T-helper 2 cell treated with Interferon-gamma antibody and Interleukin-4, amounts not matched to agents 100 ng/mL and 5 ng/mL, for 36 hours (primary cell): ENCODE data around the gene KIAA2012. TPM values are rescaled to one million over a fixed set of nuclear protein-coding genes. Genes with fewer than 3 reads are reported as not detected.

Source experiments
- intact Hi-C: fragments of 100-400 bp; cut with micrococcal nuclease; formaldehyde crosslinking; loops from one replicate; pipeline ENCODE4 v1.15.1; 2023
- total RNA-seq: library from RNA; stranded (reverse); gene quantifications from 2 replicates; pipeline ENCODE4 v1.2.3, GENCODE V29; 2022

Gene KIAA2012
- not detected in 2 replicates for total RNA-seq

DNA sequence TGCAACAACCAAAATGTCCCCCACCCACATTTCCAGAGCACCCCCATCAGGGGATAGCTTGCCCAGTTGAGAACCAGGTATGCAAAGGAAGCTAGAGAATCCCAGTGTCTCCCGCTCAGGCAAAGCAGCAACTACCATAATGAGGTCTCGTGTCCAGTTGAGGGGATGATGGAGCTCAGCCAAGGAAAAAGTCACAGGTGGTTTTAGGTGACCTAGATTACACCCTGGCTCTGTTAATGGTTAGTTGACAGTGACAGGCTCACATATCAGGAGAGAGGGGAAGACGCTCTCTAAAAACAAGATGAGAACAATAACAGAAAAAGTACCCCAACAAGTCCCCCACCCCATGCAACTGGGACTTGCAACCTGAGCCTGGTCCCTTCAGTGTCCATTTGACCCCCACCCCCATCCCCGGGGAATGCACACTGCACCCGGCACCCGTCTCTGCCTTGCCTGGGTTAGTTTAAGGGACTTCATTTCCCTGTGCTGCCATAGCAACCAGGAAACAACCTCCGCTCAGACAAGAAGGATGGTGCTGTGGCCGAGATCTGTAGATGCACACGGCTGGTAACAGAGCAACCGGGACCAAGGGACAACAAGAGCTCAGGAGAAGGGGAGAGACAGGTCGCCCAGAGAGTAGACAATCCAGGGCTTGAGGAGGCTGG is at the start of gene KIAA2012:
Gene KIAA2012 (plus strand): TSS at position 519 of the 665 bp plus-strand sequence. CDS start 373 bp downstream, outside the sequence.
- intact Hi-C loops: no loop called here

DNA sequence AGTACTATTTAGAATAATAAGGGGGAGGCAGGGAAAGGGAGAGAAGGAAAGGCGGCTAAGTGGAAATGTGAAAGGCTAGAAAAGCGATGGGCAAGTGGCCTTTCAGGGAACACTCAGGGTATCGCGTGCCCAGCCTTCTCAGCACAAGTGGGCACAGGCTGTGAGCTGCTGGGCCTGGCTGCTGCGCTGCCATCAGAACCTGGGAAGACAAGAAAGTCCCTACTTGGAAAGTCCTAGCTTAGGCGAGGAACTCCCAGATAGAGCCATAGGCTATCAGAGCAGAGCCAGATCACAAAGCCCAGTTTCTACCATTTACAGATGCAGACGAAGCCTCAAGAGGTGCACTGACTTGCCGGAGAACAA is 49.2 kb upstream of the KIAA2012 start:
- intact Hi-C loops: no loop called here

- intact Hi-C loops: no loop called here
Measured at GRCh38 chr2:202024871-202025270, 48.2 kb upstream of the KIAA2012 start.

- intact Hi-C loops: no loop called here
Measured at GRCh38 chr2:202025816-202026215, 47.2 kb upstream of the KIAA2012 start.

DNA sequence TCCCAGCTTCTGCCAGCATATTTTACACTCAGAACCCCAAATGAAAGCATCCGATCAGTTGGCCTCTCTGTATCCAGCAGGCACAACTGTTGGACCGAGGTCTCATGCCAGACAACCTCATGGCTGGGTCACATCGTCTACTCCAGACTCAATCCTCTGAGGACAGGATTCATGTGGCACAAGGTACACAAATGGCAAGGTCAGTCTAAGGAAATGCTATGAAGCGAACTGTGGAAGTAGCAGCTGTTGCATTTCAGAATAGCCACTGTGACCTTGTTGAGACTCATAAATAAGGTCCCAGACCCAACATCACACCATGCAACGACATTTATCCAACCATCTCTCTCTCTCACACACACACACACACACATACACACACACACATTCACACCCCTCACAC is 46.5 kb upstream of the KIAA2012 start:
- intact Hi-C loops: no loop called here

GRCh38 chr2:202030691-202031090 is 42.4 kb upstream of the KIAA2012 start:
- intact Hi-C loops: loop anchor here (5.0 kb wide), 2 partner anchors 768 to 1207 kb away; partner anchors contain the start of genes CASP8 and CYP20A1

- intact Hi-C loops: loop anchor here (5.0 kb wide), 2 partner anchors 769 to 1206 kb away; partner anchors contain the start of genes CASP8 and CYP20A1
Measured at GRCh38 chr2:202031246-202031951, 41.7 kb upstream of the KIAA2012 start.

GRCh38 chr2:202032846-202033316 is 40.2 kb upstream of the KIAA2012 start:
- intact Hi-C loops: loop anchor here (2.0 to 5.0 kb wide), 5 partner anchors 206 to 1204 kb away; partner anchors contain the start of genes CASP8, CYP20A1, STRADB and SUMO1

DNA sequence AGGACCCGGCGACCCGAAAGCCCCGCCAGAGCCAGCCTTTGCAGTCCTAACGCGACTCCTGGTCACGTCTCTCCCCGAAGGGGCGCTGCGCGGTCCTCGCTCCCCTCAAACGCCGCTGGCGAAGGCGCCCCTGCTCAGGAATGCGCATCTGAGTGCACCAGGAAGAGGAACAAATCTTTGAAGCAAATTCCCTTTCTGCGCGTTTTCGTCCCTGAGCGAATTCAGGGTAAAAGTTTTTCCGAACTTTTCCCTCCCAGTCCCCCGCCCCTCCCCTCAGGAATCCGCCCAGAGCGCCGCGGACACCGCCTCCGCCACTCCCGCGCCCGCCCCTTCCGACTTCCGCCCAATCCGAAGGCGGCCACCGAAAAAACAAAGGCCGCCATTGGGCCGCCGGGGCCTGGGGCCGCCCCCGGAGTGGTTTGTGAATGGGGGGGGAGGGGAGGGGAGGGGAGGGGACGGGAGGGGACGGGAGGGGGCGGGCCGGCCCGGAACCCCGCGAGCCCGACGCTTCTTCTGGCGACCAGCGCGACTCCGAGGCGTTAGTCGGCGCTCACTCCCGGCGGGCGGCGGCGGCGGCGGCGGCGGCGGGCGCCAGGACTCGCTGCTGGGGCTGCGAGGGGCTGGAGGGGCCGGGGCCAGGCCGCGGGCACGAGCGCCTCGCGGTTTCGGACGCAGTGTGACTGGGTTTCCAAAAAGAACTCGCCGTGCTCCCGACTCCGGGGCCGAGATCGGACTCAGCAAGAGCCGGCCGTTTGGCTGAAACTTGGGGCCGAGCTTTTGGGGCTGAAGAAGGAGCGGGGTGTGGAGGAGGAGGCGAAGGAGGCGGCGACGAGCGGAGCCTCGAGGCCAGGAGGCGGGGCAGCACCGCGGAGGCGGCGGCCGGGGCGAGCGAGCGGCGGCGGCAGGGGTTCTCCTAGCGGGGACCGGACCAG is 39.5 kb upstream of the KIAA2012 start, which contains the start of gene FZD7:
Gene FZD7 (plus strand): TSS at position 539 of the 932 bp plus-strand sequence. CDS start 793 bp downstream, outside the sequence.
- intact Hi-C loops: loop anchor here (2.0 to 5.0 kb wide), 6 partner anchors 205 to 1204 kb away; partner anchors contain the start of genes ALS2, CASP8, CYP20A1 and STRADB

DNA sequence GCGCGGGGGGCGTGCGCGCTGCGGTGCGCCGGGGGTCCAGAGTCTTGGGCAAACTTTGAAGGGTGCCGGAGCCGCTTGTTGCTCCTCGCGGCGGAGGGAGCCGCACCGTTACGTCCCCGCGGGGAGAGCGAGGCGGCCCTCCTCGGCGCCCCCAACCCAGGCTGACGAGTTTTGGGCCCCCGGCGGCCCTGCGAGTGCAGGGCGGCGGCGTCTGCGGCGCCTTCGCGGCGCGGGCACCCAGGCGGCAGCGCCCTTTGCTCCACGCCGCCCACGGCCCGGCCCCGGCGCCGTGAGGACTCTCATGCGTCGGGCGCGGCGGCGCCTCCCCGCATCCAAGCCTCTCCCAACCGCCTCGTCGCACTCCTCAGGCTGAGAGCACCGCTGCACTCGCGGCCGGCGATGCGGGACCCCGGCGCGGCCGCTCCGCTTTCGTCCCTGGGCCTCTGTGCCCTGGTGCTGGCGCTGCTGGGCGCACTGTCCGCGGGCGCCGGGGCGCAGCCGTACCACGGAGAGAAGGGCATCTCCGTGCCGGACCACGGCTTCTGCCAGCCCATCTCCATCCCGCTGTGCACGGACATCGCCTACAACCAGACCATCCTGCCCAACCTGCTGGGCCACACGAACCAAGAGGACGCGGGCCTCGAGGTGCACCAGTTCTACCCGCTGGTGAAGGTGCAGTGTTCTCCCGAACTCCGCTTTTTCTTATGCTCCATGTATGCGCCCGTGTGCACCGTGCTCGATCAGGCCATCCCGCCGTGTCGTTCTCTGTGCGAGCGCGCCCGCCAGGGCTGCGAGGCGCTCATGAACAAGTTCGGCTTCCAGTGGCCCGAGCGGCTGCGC is 38.6 kb upstream of the KIAA2012 start:
- intact Hi-C loops: loop anchor here (2.0 to 5.0 kb wide), 3 partner anchors 254 to 1203 kb away; partner anchors contain the start of genes ALS2, CASP8 and CYP20A1

DNA sequence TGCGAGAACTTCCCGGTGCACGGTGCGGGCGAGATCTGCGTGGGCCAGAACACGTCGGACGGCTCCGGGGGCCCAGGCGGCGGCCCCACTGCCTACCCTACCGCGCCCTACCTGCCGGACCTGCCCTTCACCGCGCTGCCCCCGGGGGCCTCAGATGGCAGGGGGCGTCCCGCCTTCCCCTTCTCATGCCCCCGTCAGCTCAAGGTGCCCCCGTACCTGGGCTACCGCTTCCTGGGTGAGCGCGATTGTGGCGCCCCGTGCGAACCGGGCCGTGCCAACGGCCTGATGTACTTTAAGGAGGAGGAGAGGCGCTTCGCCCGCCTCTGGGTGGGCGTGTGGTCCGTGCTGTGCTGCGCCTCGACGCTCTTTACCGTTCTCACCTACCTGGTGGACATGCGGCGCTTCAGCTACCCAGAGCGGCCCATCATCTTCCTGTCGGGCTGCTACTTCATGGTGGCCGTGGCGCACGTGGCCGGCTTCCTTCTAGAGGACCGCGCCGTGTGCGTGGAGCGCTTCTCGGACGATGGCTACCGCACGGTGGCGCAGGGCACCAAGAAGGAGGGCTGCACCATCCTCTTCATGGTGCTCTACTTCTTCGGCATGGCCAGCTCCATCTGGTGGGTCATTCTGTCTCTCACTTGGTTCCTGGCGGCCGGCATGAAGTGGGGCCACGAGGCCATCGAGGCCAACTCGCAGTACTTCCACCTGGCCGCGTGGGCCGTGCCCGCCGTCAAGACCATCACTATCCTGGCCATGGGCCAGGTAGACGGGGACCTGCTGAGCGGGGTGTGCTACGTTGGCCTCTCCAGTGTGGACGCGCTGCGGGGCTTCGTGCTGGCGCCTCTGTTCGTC is 37.7 kb upstream of the KIAA2012 start:
- intact Hi-C loops: loop anchor here (2.0 kb wide), 1 partner anchor 255 kb away; the partner anchor contains the start of gene ALS2

GRCh38 chr2:202035941-202036372 is 37.1 kb upstream of the KIAA2012 start:
- intact Hi-C loops: loop anchor here (2.0 kb wide), 1 partner anchor 255 kb away; the partner anchor contains the start of gene ALS2

DNA sequence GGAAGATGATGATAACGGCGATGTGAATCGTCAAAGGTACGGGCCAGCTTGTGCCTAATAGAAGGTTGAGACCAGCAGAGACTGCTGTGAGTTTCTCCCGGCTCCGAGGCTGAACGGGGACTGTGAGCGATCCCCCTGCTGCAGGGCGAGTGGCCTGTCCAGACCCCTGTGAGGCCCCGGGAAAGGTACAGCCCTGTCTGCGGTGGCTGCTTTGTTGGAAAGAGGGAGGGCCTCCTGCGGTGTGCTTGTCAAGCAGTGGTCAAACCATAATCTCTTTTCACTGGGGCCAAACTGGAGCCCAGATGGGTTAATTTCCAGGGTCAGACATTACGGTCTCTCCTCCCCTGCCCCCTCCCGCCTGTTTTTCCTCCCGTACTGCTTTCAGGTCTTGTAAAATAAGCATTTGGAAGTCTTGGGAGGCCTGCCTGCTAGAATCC is 36.4 kb upstream of the KIAA2012 start:
- intact Hi-C loops: no loop called here

- intact Hi-C loops: no loop called here
Measured at GRCh38 chr2:202037086-202037485, 36.0 kb upstream of the KIAA2012 start.

DNA sequence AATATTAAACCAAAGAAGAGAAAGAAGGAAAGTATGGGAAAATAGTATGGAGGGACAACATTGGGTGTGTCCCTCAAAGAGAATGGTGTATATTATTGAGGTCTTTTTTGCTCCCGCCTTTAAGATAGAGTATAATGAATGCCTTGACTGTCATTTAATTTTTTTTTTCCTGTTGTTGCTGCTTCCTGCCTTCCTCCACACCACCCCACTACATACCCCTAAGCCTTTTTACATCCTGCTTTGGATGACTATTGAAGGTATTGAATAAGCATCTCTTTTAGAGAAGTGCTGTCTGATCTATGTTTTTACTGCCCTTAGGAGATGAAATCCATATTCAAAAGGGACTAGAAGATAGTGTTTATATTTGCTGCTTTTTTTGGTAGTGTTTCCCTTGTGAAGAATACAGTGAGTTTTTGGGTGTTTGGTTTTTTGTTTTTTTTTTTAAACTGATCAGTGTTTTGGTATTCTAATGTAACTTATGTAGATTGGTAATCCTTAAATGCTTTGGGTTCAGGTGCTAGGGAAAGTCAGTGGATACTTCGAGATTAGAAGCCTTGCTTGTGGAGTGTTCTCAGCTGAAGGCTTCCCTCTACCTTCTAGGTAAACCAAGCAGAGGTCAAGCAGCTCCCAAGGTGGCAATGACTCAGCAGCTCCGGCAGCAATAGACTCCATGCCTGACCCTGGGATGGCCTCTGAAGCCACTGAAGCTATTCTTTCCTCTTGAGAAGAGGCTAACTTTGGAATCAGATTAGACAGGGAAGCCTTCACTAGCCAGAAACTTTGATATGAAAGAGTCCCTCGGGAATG is 34.4 kb upstream of the KIAA2012 start:
- intact Hi-C loops: no loop called here

DNA sequence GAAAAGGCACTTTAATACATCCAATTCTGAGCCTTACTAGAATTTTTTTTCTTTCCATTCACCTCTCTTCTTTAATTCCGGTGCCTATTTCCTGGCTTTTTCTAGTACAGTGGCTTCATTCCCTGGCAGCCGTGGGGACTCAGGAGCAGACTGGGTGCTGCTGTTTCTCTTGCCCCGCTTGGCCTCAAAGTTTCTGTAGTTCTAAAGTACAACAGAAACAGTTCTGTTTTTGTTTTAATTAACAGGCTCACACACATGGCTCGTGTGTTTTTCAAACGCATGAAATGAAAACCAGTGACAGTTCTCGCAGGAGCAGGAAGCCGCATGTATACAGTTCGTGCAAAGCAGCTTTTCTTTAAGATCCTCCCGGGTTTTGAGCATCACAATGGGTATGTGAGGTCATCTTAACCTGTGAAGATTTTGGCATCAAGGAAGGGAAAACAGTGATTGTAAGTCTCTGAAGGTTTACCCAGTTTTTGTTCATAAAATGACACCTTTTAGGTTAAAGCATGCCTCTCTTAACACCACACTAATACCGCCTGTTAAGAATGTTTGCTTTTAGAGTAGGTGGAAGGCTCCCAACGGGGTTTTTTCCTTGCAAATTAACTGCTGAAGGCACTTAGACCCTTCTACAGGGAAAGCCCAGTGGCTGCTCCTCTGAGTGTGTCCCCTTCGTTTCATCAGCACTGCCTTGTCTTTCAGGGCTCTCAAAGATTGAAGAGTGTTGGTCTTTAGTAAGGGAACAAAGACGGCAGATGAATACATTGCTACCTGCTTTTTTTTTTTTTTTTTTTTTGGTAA is 33.6 kb upstream of the KIAA2012 start:
- intact Hi-C loops: no loop called here
